ENCODE measurements around the gene RPGR. TPM values are rescaled to one million over a fixed set of nuclear protein-coding genes. Genes with fewer than 3 reads are reported as not detected.
A peak's percentile ranks its signal among the peaks of the same experiment; 100 is the strongest.

The RPGR gene
- total RNA-seq, 1 donor from 2014 or later, result 12.1 TPM

DNA sequence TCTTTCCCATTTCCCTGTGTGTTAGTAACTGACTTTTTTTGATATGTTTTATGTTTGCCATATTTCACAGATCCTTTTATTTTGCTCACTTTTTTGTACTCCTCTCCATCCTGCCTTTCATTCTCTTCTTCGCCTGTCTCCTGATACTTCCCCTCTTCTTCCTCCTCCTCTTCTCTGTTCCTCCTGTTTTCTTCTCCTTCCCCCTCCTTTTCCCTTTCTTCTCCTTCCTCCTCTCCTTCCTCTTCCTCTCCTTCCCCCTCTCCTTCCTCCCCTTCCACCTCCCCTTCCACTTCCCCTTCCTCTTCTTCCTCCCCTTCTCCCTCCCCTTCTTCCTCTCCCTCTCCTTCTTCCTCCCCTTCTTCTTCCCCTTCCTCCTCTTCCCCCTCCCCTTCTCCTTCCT lies 41.7 kb downstream of the RPGR start:
- Mint-ChIP-seq H3K27ac (no peak overlapping the region), H3K27me3 (ENCODE audit: low read depth) (no peaks in the 10 kb centered on the region), H3K4me3 (no peak overlapping the region), H3K36me3 (no peaks in the 10 kb centered on the region), H3K9me3 (peaks cover 11% of the 10 kb centered on the region), H3K4me1 (peaks cover 4% of the 10 kb centered on the region)
- no peak for DNase-seq (ENCODE audit: low spot score in 2 of 2, unreplicated experiment in 2 of 2)
- TF ChIP-seq, protein P1, sequence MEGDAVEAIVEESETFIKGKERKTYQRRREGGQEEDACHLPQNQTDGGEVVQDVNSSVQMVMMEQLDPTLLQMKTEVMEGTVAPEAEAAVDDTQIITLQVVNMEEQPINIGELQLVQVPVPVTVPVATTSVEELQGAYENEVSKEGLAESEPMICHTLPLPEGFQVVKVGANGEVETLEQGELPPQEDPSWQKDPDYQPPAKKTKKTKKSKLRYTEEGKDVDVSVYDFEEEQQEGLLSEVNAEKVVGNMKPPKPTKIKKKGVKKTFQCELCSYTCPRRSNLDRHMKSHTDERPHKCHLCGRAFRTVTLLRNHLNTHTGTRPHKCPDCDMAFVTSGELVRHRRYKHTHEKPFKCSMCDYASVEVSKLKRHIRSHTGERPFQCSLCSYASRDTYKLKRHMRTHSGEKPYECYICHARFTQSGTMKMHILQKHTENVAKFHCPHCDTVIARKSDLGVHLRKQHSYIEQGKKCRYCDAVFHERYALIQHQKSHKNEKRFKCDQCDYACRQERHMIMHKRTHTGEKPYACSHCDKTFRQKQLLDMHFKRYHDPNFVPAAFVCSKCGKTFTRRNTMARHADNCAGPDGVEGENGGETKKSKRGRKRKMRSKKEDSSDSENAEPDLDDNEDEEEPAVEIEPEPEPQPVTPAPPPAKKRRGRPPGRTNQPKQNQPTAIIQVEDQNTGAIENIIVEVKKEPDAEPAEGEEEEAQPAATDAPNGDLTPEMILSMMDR (IDR thresholded peaks at IDR 0.05; ENCODE audit: unreplicated experiment), result no peak

DNA sequence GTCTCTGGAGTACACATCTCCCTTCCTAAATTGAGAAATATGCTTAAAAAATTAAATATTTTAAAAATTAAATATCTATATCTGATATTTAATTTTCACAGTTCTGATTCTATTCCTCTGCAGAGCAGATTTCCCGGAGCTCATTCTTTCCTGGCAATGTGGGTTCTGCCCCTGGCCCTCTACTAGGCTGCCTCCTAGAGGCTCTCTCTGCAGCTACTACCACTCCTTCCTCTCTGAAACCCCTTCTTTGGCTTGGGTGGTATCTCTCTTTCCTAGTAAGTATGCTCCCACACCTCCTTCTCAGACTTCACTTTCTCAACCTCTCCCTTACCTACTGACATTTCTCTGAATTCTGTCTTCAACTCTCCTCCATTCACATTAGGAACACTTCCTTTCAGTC lies 45.3 kb downstream of the RPGR start:
- H3K27me3 Mint-ChIP-seq (ENCODE audit: low read depth), result no peaks in the 10 kb centered on the region
- no peak overlapping the region for H3K4me3 Mint-ChIP-seq
- no peak overlapping the region for H3K27ac Mint-ChIP-seq
- peaks cover 8% of the 10 kb centered on the region for H3K9me3 Mint-ChIP-seq
- H3K36me3 Mint-ChIP-seq, result no peaks in the 10 kb centered on the region
- TF ChIP-seq, protein P1 (IDR thresholded peaks at IDR 0.05; ENCODE audit: unreplicated experiment), result no peak
- DNase-seq (ENCODE audit: low spot score in 2 of 2, unreplicated experiment in 2 of 2), result no peak
- H3K4me1 Mint-ChIP-seq, result peaks cover 18% of the 10 kb centered on the region

DNA sequence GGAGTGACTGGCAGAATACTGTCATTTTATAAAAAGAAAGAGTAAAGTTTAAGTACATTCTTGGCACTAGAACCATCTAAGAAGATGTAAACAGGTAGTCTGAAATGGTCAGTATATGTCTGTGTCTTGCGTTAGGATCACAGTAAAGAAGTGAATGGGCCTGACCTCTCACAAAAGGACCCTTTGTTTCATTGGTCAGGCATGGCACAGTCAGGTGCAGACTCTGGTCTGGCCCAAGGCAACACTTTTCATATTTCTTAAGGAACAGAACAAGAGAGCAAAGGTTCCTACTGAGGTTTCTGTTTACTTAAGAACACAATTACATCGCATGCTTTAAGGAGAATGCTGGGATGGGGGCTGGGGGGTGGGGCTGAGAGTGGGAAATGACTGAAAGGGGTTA lies 48.1 kb downstream of the RPGR start:
- Mint-ChIP-seq H3K36me3 (no peaks in the 10 kb centered on the region), H3K27me3 (ENCODE audit: low read depth) (no peaks in the 10 kb centered on the region), H3K27ac (peak overlapping the region; percentile 39), H3K4me3 (no peak overlapping the region), H3K4me1 (peaks cover 25% of the 10 kb centered on the region), H3K9me3 (peaks cover 11% of the 10 kb centered on the region)
- DNase-seq (ENCODE audit: low spot score in 2 of 2, unreplicated experiment in 2 of 2), result no peak
- TF ChIP-seq, protein P1 (IDR thresholded peaks at IDR 0.05; ENCODE audit: unreplicated experiment), result no peak

DNA sequence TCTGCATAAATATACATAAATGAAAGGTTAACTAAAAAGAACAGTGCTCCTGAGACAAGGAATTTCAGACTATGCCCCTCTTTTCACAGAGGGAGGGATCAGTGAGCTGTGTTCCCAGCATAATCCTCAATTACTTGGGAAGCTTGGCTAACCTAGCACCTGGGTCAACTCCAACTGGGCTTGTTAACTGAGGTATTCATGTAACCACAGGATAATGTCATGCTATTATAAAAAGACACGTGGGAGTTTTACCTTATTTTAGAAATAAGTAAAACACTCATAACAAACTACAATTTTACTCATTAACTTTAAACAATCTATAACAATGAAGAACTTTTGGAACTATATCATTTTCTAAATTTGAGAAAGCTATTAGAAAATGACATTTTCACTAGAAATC lies 48.6 kb downstream of the RPGR start:
- H3K27ac Mint-ChIP-seq, result no peak overlapping the region

DNA sequence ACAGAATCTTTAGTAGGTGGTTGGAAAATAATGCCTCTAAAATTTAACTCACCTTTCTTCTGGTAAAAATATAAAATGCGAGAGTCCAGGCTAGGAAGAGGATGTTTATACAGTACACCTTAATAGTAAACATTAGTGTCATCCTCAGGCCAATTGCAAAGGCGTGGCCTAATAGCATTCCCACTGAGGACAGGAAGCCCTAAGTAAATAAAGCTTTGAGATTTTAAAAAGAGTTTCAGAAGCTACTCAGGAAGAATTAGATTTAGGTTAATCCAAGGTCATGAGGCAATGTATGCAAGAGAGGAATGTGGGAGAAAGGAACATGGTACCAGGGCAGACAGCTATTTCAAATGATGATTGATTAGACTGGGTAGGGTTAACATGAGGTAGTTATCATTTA lies 49.5 kb downstream of the RPGR start:
- Mint-ChIP-seq H3K36me3 (no peaks in the 10 kb centered on the region), H3K27me3 (ENCODE audit: low read depth) (no peaks in the 10 kb centered on the region), H3K4me1 (peaks cover 21% of the 10 kb centered on the region), H3K27ac (peak overlapping the region; percentile 20), H3K9me3 (peaks cover 14% of the 10 kb centered on the region), H3K4me3 (no peak overlapping the region)
- DNase-seq (ENCODE audit: low spot score in 2 of 2, unreplicated experiment in 2 of 2), result no peak
- TF ChIP-seq, protein P1 (IDR thresholded peaks at IDR 0.05; ENCODE audit: unreplicated experiment), result no peak

More for the DNA sequence above, 48.6 kb downstream of the RPGR start:
- no peak for DNase-seq (ENCODE audit: low spot score in 2 of 2, unreplicated experiment in 2 of 2)
- Mint-ChIP-seq H3K4me3 (no peak overlapping the region), H3K4me1 (peaks cover 23% of the 10 kb centered on the region), H3K36me3 (no peaks in the 10 kb centered on the region), H3K9me3 (peaks cover 11% of the 10 kb centered on the region), H3K27me3 (ENCODE audit: low read depth) (no peaks in the 10 kb centered on the region)
- TF ChIP-seq, protein P1 (IDR thresholded peaks at IDR 0.05; ENCODE audit: unreplicated experiment), result no peak

DNA sequence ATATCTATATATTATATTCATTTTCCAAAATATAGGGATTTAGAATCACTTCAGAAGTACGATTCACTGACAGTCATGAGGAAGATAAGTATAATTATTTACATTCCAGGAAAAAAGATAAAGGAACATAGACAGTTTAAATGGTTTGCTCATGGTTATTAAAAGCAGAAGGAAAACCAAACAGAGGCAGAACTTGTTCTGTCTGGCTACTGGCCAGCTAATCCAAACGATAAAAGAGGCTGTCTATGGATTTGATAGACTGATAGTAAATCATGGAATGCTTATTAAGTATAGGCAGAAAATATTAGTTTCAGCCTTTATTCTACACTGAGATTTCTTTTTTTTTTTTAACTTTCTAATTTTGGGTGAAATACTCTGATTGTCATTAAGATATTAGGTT lies 50.2 kb downstream of the RPGR start:
- H3K4me1 Mint-ChIP-seq, result peaks cover 21% of the 10 kb centered on the region
- H3K27ac Mint-ChIP-seq, result no peak overlapping the region
- H3K4me3 Mint-ChIP-seq, result no peak overlapping the region
- H3K9me3 Mint-ChIP-seq, result peaks cover 17% of the 10 kb centered on the region
- TF ChIP-seq, protein P1 (IDR thresholded peaks at IDR 0.05; ENCODE audit: unreplicated experiment), result no peak
- no peak for DNase-seq (ENCODE audit: low spot score in 2 of 2, unreplicated experiment in 2 of 2)
- H3K27me3 Mint-ChIP-seq (ENCODE audit: low read depth), result no peaks in the 10 kb centered on the region
- no peaks in the 10 kb centered on the region for H3K36me3 Mint-ChIP-seq
